CD4-positive, alpha-beta T cell treated with Interferon alpha-2 for 1 hour (primary cell): ENCODE results near the gene MAN2B2.
"Not testable (repeated sequence)": the region's sequence is repeated elsewhere in the genome, so short reads cannot be mapped to it uniquely, and the experiment has no call there.

Source experiments
- DNase-seq, 2 donors: peaks; one replicate each; pipeline ENCODE4 v3.0.0-alpha.2; 2020 to 2022

Gene MAN2B2

GRCh38 chr4:6619116-6619465 lies 44.1 kb downstream of the MAN2B2 start:
- no peak for DNase-seq

- DNase-seq = no peak
Observed at GRCh38 chr4:6619466-6620255, 44.7 kb downstream of the MAN2B2 start.

GRCh38 chr4:6620296-6620695 lies 45.3 kb downstream of the MAN2B2 start:
- no peak for DNase-seq

GRCh38 chr4:6620891-6621555 lies 46.0 kb downstream of the MAN2B2 start:
- peak in 1 of 2 donors; percentile 10 for DNase-seq

- DNase-seq = no peak
Observed at GRCh38 chr4:6621556-6621927, 46.6 kb downstream of the MAN2B2 start.

GRCh38 chr4:6622744-6623143 lies 47.8 kb downstream of the MAN2B2 start:
- DNase-seq = no peak

GRCh38 chr4:6625256-6625655 lies 50.3 kb downstream of the MAN2B2 start:
- DNase-seq = no peak

- no peak for DNase-seq
Observed at GRCh38 chr4:6626066-6626465, 51.1 kb downstream of the MAN2B2 start.

- DNase-seq = no peak
Observed at GRCh38 chr4:6627832-6628231, 52.8 kb downstream of the MAN2B2 start.

- not testable (repeated sequence) for DNase-seq
Observed at GRCh38 chr4:6628484-6628883, 53.5 kb downstream of the MAN2B2 start.

- DNase-seq = no peak
Observed at GRCh38 chr4:6632125-6632524, 57.1 kb downstream of the MAN2B2 start.

GRCh38 chr4:6633091-6633906 lies 58.3 kb downstream of the MAN2B2 start:
- no peak for DNase-seq

- DNase-seq = no peak
Observed at GRCh38 chr4:6634746-6635145, 59.8 kb downstream of the MAN2B2 start.

GRCh38 chr4:6639137-6639680 lies 64.2 kb downstream of the MAN2B2 start:
- no peak for DNase-seq

GRCh38 chr4:6640292-6641163 lies 65.5 kb downstream of the MAN2B2 start, which contains the start of gene MRFAP1:
MRFAP1 (plus strand) TSS chr4:6640685; CDS start chr4:6640863, 178 bp downstream.
- DNase-seq = peak; percentile 94 to 96

- DNase-seq = peak; percentile 53 to 79
Observed at GRCh38 chr4:6641164-6641970, 66.4 kb downstream of the MAN2B2 start.

GRCh38 chr4:6641971-6642320 lies 67.0 kb downstream of the MAN2B2 start:
- peak in 1 of 2 donors; percentile 22 for DNase-seq

- no peak for DNase-seq
Observed at GRCh38 chr4:6643141-6643847, 68.3 kb downstream of the MAN2B2 start.

- no peak for DNase-seq
Observed at GRCh38 chr4:6644792-6645530, 70.0 kb downstream of the MAN2B2 start.

- DNase-seq = no peak
Observed at GRCh38 chr4:6647169-6647568, 72.2 kb downstream of the MAN2B2 start.
